GM23338 (cell line): Measurements from ENCODE around the gene FAM193B. TPM values are rescaled to one million over a fixed set of nuclear protein-coding genes. Genes with fewer than 3 reads are reported as not detected.

Source experiments
- ATAC-seq: fragments of 200-7000 bp; cut with Tn5 transposase; 3 replicates; pipeline ENCODE4 v1.9.1; 2020
- DNase-seq: peaks from one replicate; pipeline ENCODE4 v3.0.0-alpha.2; 2015; ENCODE audit warnings: low spot score
- H2AFZ ChIP-seq: fragments of 200-600 bp; sonication (generic); 2 replicates; pipeline ENCODE4 v1.8.0; 2016; ENCODE audit warnings: antibody characterized with exemption, mild to moderate bottlenecking, moderate library complexity
- H3F3A ChIP-seq: fragments of 200-600 bp; sonication (generic); replicated peaks from 2 replicates; pipeline ENCODE4 v1.8.0; 2017; ENCODE audit warnings: antibody characterized with exemption, mixed run types, low read depth
- H3K27ac ChIP-seq: fragments of 200-600 bp; sonication (generic); 2 replicates; pipeline ENCODE4 v1.6.1; 2016; ENCODE audit warnings: low read depth
- H3K27me3 ChIP-seq: fragments of 200-600 bp; sonication (generic); 2 replicates; pipeline ENCODE4 v1.8.0; 2016; ENCODE audit warnings: mild to moderate bottlenecking, mixed run types, moderate library complexity; ENCODE audit not compliant: insufficient read depth
- H3K36me3 ChIP-seq: fragments of 200-600 bp; sonication (generic); 2 replicates; pipeline ENCODE4 v1.8.0; 2016; ENCODE audit warnings: mild to moderate bottlenecking; ENCODE audit not compliant: insufficient read depth
- H3K4me1 ChIP-seq: fragments of 200-600 bp; sonication (generic); 2 replicates; pipeline ENCODE4 v1.8.0; 2016; ENCODE audit warnings: mild to moderate bottlenecking, moderate library complexity; ENCODE audit not compliant: insufficient read depth
- H3K4me2 ChIP-seq: fragments of 200-600 bp; sonication (generic); 2 replicates; pipeline ENCODE4 v1.7.1; 2017; ENCODE audit warnings: mixed run types
- H3K4me3 ChIP-seq: fragments of 200-600 bp; sonication (generic); 2 replicates; pipeline ENCODE4 v1.6.1; 2016; ENCODE audit warnings: mixed run types
- H3K79me2 ChIP-seq: fragments of 200-600 bp; sonication (generic); replicated peaks from 2 replicates; pipeline ENCODE4 v1.8.0; 2017; ENCODE audit warnings: mild to moderate bottlenecking; ENCODE audit not compliant: insufficient read depth
- H3K9me2 ChIP-seq: fragments of 200-600 bp; sonication (generic); 2 replicates; pipeline ENCODE4 v1.8.0; 2017; ENCODE audit not compliant: insufficient read depth
- H4K20me1 ChIP-seq: fragments of 200-600 bp; sonication (generic); replicated peaks from 2 replicates; pipeline ENCODE4 v1.8.0; 2017; ENCODE audit warnings: mild to moderate bottlenecking; ENCODE audit not compliant: insufficient read depth
- H3K27ac Mint-ChIP-seq: 2 replicates; pipeline ENCODE4 v1.8.0; 2020; ENCODE audit warnings: inconsistent platforms, mild to moderate bottlenecking, moderate library complexity, mixed read lengths
- H3K27me3 Mint-ChIP-seq: 3 replicates; pipeline ENCODE4 v1.8.0; 2022; ENCODE audit warnings: low read depth, mild to moderate bottlenecking, moderate library complexity, mixed read lengths, inconsistent platforms; ENCODE audit not compliant: insufficient read depth, poor library complexity
- H3K36me3 Mint-ChIP-seq: 3 replicates; pipeline ENCODE4 v1.8.0; 2021; ENCODE audit warnings: low read depth, mild to moderate bottlenecking, inconsistent platforms, moderate library complexity, mixed read lengths
- H3K4me1 Mint-ChIP-seq: 3 replicates; pipeline ENCODE4 v1.8.0; 2020; ENCODE audit warnings: mild to moderate bottlenecking, inconsistent platforms, mixed read lengths
- H3K4me3 Mint-ChIP-seq: 3 replicates; pipeline ENCODE4 v1.8.0; 2021; ENCODE audit warnings: moderate library complexity, mild to moderate bottlenecking, inconsistent platforms, mixed read lengths
- H3K9me3 Mint-ChIP-seq: 3 replicates; pipeline ENCODE4 v1.8.0; 2020; ENCODE audit warnings: moderate library complexity, mild to moderate bottlenecking, inconsistent platforms, mixed read lengths
- JUNB ChIP-seq: IDR thresholded peaks from one replicate; pipeline ENCODE4 v1.6.1; 2016; ENCODE audit warnings: antibody characterized with exemption; ENCODE audit not compliant: unreplicated experiment
- POLR2AphosphoS5 ChIP-seq: IDR thresholded peaks from 2 replicates; pipeline ENCODE4 v1.6.1; 2016; ENCODE audit warnings: antibody characterized with exemption, low read depth
- ZNF331 ChIP-seq: fragments of 250-450 bp; sonication (Bioruptor Pico); IDR thresholded peaks from 2 replicates; pipeline ENCODE4 v1.5.0; 2020; ENCODE audit warnings: low read depth, mild to moderate bottlenecking, moderate library complexity
- polyA plus RNA-seq: library from polyadenylated mRNA; unstranded; fragments of >200 nt; fragmentation: Nextera tagmentation; extraction: Ambion mirVana; gene quantifications from 2 replicates; pipeline ENCODE4 v1.2.1, GENCODE V29; 2016
- total RNA-seq: library from RNA; depleted of rRNA; stranded (reverse); fragments of >200 nt; shearing (Covaris generic); gene quantifications from 2 replicates; pipeline ENCODE4 v1.2.3, GENCODE V29; 2014
- TF ChIP-seq, protein P1 (sequence below): IDR thresholded peaks from one replicate; pipeline ENCODE4 v1.6.1; 2018; ENCODE audit warnings: antibody characterized with exemption; ENCODE audit not compliant: unreplicated experiment
- TF ChIP-seq, protein P2 (sequence below): IDR thresholded peaks from 2 replicates; pipeline ENCODE4 v1.6.1; 2016; ENCODE audit warnings: antibody characterized with exemption

The FAM193B gene
- total and polyA plus RNA-seq, 2 experiments from 2014 or later, result 44.4 to 58.6 TPM

DNA sequence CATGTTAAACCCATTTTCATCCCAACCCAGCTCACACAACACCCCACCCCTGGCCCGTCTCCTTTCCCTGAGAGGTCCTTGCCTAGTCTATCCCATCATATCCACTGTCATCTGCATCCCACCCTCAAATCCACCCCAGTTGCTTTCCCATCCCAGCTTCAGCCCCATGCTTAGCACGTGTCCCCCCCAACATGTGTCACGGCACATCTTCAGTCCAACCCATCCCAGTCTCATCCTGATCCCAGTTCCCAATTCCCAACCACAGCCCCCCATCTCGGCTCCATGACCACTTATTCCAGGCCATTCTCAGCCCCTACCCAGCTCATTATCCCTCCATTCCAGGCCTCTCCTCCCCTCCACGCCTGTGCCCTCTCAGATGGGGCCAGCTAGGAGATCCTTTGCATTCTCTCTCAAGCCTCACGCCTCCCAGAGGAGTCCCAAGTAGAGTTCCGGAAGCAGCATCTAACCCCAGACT lies 80.3 kb downstream of the FAM193B start (continued):
- TF ChIP-seq, protein P1, sequence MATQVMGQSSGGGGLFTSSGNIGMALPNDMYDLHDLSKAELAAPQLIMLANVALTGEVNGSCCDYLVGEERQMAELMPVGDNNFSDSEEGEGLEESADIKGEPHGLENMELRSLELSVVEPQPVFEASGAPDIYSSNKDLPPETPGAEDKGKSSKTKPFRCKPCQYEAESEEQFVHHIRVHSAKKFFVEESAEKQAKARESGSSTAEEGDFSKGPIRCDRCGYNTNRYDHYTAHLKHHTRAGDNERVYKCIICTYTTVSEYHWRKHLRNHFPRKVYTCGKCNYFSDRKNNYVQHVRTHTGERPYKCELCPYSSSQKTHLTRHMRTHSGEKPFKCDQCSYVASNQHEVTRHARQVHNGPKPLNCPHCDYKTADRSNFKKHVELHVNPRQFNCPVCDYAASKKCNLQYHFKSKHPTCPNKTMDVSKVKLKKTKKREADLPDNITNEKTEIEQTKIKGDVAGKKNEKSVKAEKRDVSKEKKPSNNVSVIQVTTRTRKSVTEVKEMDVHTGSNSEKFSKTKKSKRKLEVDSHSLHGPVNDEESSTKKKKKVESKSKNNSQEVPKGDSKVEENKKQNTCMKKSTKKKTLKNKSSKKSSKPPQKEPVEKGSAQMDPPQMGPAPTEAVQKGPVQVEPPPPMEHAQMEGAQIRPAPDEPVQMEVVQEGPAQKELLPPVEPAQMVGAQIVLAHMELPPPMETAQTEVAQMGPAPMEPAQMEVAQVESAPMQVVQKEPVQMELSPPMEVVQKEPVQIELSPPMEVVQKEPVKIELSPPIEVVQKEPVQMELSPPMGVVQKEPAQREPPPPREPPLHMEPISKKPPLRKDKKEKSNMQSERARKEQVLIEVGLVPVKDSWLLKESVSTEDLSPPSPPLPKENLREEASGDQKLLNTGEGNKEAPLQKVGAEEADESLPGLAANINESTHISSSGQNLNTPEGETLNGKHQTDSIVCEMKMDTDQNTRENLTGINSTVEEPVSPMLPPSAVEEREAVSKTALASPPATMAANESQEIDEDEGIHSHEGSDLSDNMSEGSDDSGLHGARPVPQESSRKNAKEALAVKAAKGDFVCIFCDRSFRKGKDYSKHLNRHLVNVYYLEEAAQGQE, result no peak
- TF ChIP-seq ZNF331, result no peak
- TF ChIP-seq, protein P2, sequence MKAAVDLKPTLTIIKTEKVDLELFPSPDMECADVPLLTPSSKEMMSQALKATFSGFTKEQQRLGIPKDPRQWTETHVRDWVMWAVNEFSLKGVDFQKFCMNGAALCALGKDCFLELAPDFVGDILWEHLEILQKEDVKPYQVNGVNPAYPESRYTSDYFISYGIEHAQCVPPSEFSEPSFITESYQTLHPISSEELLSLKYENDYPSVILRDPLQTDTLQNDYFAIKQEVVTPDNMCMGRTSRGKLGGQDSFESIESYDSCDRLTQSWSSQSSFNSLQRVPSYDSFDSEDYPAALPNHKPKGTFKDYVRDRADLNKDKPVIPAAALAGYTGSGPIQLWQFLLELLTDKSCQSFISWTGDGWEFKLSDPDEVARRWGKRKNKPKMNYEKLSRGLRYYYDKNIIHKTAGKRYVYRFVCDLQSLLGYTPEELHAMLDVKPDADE, result no peak

DNA sequence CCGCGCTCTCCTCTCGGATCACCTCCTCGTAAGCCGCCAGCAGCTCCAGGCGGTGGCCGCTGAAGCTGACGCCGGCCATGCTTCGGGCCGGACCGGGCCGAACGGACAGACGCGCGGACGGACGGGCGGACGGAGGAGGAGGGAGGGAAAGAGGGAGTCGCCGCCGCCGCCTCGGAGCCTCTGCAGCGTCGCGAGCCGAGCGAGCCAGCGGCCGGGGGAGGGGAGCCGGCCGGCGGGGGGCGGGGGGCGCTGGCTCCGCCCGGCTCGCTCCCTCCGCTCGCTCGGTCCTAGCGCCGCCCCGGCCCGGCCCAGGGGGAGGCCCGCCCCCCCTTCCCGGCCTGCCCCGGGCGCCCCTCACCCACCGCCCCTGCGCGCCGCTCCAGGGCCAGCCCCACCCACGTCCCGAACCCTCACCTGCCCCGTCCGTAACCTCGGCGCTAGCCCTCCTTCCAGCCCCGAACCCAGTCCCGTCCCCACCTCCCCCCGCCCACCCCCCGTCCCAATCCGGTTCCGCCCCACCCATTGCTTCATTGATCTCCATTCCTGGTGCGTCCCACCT lies 80.8 kb downstream of the FAM193B start, which contains the start of gene DBN1:
DBN1 (minus strand) TSS at position 192 of the 559 bp plus-strand sequence; CDS start at position 79, 113 bp downstream.
- H3K4me3 Mint-ChIP-seq, result peak within 1 kb of the TSS; percentile 83
- peaks cover 44% of the 10 kb centered on the region for H3K79me2 ChIP-seq
- peak within 1 kb of the TSS; percentile 97 for H3K4me3 ChIP-seq
- peak within 1 kb of the TSS; percentile 92 for H3K27ac Mint-ChIP-seq
- H3K36me3 Mint-ChIP-seq, result peaks cover 36% of the 10 kb centered on the region
- H3K9me3 Mint-ChIP-seq, result no peaks in the 10 kb centered on the region
- peak; percentile 80 for DNase-seq
- H4K20me1 ChIP-seq, result peaks cover 35% of the 10 kb centered on the region
- peaks cover 54% of the 10 kb centered on the region for H3K4me1 ChIP-seq
- peaks cover 8% of the 10 kb centered on the region; the same call in 1 of the 2 replicates for H3K36me3 ChIP-seq
- H3K4me2 ChIP-seq, result peak within 1 kb of the TSS; percentile 92
- H3K27ac ChIP-seq, result no peak within 1 kb of the TSS
- H3K9me2 ChIP-seq, result no peaks in the 10 kb centered on the region
- H3K4me1 Mint-ChIP-seq, result peaks cover 65% of the 10 kb centered on the region
- peak within 1 kb of the TSS; percentile 43; the same call in 1 of the 2 replicates for H2AFZ ChIP-seq
- no peaks in the 10 kb centered on the region for H3K27me3 ChIP-seq
- H3F3A ChIP-seq, result peaks cover 31% of the 10 kb centered on the region
- TF ChIP-seq POLR2AphosphoS5, result peak; percentile 74
- no peak for TF ChIP-seq JUNB
- ATAC-seq, result peak; percentile 26
- peaks cover 28% of the 10 kb centered on the region for H3K27me3 Mint-ChIP-seq

DNA sequence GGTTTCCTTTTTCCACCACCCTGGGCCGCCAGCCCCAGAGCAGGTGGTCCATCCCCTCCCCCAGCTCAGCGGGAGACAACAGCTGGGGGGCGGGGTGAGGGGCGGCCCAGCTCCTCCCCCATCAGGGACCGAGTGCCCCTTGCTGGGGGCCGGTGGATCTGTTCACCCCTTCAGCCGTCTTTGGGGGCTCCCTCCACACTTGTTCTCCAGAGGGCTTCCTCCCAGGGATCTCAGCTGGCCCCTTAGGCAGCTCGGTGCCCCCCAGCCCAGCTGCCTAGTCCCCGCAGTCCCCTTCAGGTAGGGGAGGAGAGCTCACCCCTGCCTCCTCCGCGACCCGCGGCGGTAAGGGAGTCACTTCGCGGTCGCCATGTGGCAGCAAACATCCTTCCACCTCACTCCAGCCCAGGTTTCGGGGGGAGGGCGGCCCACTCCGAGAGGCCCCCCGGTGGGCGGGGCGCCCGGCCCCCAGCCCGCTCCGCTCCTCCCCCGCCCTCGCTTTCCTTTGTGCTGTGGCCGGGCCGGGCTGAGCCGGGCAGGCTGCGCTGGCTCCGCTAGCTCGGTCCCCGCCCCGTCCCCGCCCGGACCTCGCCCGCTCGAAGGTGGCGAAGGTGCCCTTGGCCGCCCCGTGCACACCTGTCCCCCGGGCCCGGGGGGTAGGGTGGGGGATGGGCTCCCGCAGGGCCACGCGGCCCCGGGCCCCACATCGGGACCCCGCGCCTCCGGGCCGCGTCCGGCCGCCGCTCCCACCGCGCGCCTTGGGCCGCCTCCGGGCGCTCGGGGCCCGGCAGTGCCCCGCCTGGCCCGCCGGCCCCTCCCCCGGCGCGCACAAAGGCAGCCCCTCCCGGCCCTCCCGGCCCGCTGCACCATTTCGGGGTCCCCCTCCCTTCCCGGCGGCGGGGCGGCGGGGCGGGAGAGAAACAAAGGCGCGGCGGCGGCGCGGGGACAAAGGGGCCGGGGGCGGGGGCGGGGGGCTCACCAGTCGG lies 81.6 kb downstream of the FAM193B start:
- peaks cover 30% of the 10 kb centered on the region for H3K27me3 Mint-ChIP-seq
- peaks cover 43% of the 10 kb centered on the region for H3K36me3 Mint-ChIP-seq
- ATAC-seq, result peak; percentile 8
- Histone ChIP-seq H3K4me1 (peaks cover 54% of the 10 kb centered on the region), H3K27ac (peak overlapping the region; percentile 55; the same call in 1 of the 2 replicates), H3K4me3 (peak overlapping the region; percentile 97), H3K4me2 (peak overlapping the region; percentile 92), H2AFZ (no peak overlapping the region), H3K36me3 (peaks cover 15% of the 10 kb centered on the region; the same call in 1 of the 2 replicates), H3K27me3 (no peaks in the 10 kb centered on the region), H4K20me1 (peaks cover 37% of the 10 kb centered on the region), H3F3A (peaks cover 35% of the 10 kb centered on the region), H3K9me2 (no peaks in the 10 kb centered on the region), H3K79me2 (peaks cover 50% of the 10 kb centered on the region)
- DNase-seq, result peak; percentile 62
- peaks cover 59% of the 10 kb centered on the region for H3K4me1 Mint-ChIP-seq
- no peaks in the 10 kb centered on the region for H3K9me3 Mint-ChIP-seq
- peak overlapping the region; percentile 92 for H3K27ac Mint-ChIP-seq
- peak overlapping the region; percentile 83 for H3K4me3 Mint-ChIP-seq
- TF ChIP-seq, protein P1, result no peak
